ENCODE measurements around the gene KRTAP10-5. TPM values are rescaled to one million over a fixed set of nuclear protein-coding genes. Genes with fewer than 3 reads are reported as not detected.

KRTAP10-5 gene
- polyA plus RNA-seq, 1 donor (not counting 4 experiments of a cell fraction or from before 2014, with no cell fraction given) = not detected

- dilution Hi-C loops (cut with MboI; ENCODE audit: extremely low pct_ligation_motif_present, low sequenced_read_pairs) = no loop called here
- H4K20me1 ChIP-seq (ENCODE audit: control insufficient read depth, extremely low read depth, insufficient read depth, low read length) = no peaks in the 10 kb centered on the region
- H2AFZ ChIP-seq (ENCODE audit: control insufficient read depth, low read length) = no peak overlapping the region
- H3K79me2 ChIP-seq (ENCODE audit: control insufficient read depth, insufficient read depth, low read length) = no peaks in the 10 kb centered on the region
- no peak overlapping the region for H3K9ac ChIP-seq (ENCODE audit: control insufficient read depth, extremely low read depth, insufficient read depth, low read length)
- H3K9me1 ChIP-seq (ENCODE audit: control insufficient read depth, extremely low read depth, insufficient read depth, low read length) = no peaks in the 10 kb centered on the region
- TF ChIP-seq EZH2 (IDR thresholded peaks at IDR 0.05; ENCODE audit: low read length) (no peak), CTCF (optimal IDR thresholded peaks at IDR 0.05 in 1 of 3, IDR thresholded peaks at IDR 0.05 in 1 of 3, conservative IDR thresholded peaks at IDR 0.05 in 1 of 3; ENCODE audit: extremely low read depth in 1 of 3, insufficient read depth in 2 of 3, low read length in 3 of 3) (no peak)
- no peaks in the 10 kb centered on the region for H3K36me3 ChIP-seq (ENCODE audit: control insufficient read depth in 2 of 2, extremely low read depth in 1 of 2, insufficient read depth in 2 of 2, low read length in 2 of 2)
- FAIRE-seq (no peak), DNase-seq (ENCODE audit: low read depth, low spot score) (no peak)
- no peaks in the 10 kb centered on the region for H3K27me3 ChIP-seq (ENCODE audit: control insufficient read depth, extremely low read depth, insufficient read depth, low read length)
- H3K27ac ChIP-seq (ENCODE audit: control insufficient read depth, insufficient read depth, low read length) = no peak overlapping the region
- H3K4me3 ChIP-seq (ENCODE audit: control insufficient read depth in 2 of 3, extremely low read depth in 1 of 3, insufficient read depth in 2 of 3, low read depth in 1 of 3, low read length in 3 of 3) = no peak overlapping the region
- H3K9me3 ChIP-seq (ENCODE audit: control insufficient read depth, low read depth, low read length) = peaks cover 14% of the 10 kb centered on the region
- H3K4me2 ChIP-seq (ENCODE audit: control insufficient read depth, extremely low read depth, insufficient read depth, low read depth, low read length) = no peak overlapping the region
- H3K4me1 ChIP-seq (ENCODE audit: control insufficient read depth, extremely low read depth, insufficient read depth, low read length) = no peaks in the 10 kb centered on the region
Measured at GRCh38 chr21:44625756-44626155, 45.4 kb upstream of the KRTAP10-5 start.

GRCh38 chr21:44623575-44623974, 43.2 kb upstream of the KRTAP10-5 start:
- dilution Hi-C loops (cut with MboI; ENCODE audit: extremely low pct_ligation_motif_present, low sequenced_read_pairs) = no loop called here
- H3K9me1 ChIP-seq (ENCODE audit: control insufficient read depth, extremely low read depth, insufficient read depth, low read length) = no peaks in the 10 kb centered on the region
- no peaks in the 10 kb centered on the region for H3K4me1 ChIP-seq (ENCODE audit: control insufficient read depth, extremely low read depth, insufficient read depth, low read length)
- no peaks in the 10 kb centered on the region for H3K36me3 ChIP-seq (ENCODE audit: control insufficient read depth in 2 of 2, extremely low read depth in 1 of 2, insufficient read depth in 2 of 2, low read length in 2 of 2)
- no peaks in the 10 kb centered on the region for H4K20me1 ChIP-seq (ENCODE audit: control insufficient read depth, extremely low read depth, insufficient read depth, low read length)
- TF ChIP-seq EZH2 (IDR thresholded peaks at IDR 0.05; ENCODE audit: low read length) (no peak), CTCF (optimal IDR thresholded peaks at IDR 0.05 in 1 of 3, IDR thresholded peaks at IDR 0.05 in 1 of 3, conservative IDR thresholded peaks at IDR 0.05 in 1 of 3; ENCODE audit: extremely low read depth in 1 of 3, insufficient read depth in 2 of 3, low read length in 3 of 3) (no peak)
- no peak overlapping the region for H3K4me3 ChIP-seq (ENCODE audit: control insufficient read depth in 2 of 3, extremely low read depth in 1 of 3, insufficient read depth in 2 of 3, low read depth in 1 of 3, low read length in 3 of 3)
- FAIRE-seq (no peak), DNase-seq (ENCODE audit: low read depth, low spot score) (no peak)
- H3K9me3 ChIP-seq (ENCODE audit: control insufficient read depth, low read depth, low read length) = peaks cover 13% of the 10 kb centered on the region
- H3K79me2 ChIP-seq (ENCODE audit: control insufficient read depth, insufficient read depth, low read length) = no peaks in the 10 kb centered on the region
- no peak overlapping the region for H3K27ac ChIP-seq (ENCODE audit: control insufficient read depth, insufficient read depth, low read length)
- no peak overlapping the region for H2AFZ ChIP-seq (ENCODE audit: control insufficient read depth, low read length)
- no peaks in the 10 kb centered on the region for H3K27me3 ChIP-seq (ENCODE audit: control insufficient read depth, extremely low read depth, insufficient read depth, low read length)
- no peak overlapping the region for H3K4me2 ChIP-seq (ENCODE audit: control insufficient read depth, extremely low read depth, insufficient read depth, low read depth, low read length)
- H3K9ac ChIP-seq (ENCODE audit: control insufficient read depth, extremely low read depth, insufficient read depth, low read length) = no peak overlapping the region
